Measurements from ENCODE around the gene SSC5D. TPM values are rescaled to one million over a fixed set of nuclear protein-coding genes. Genes with fewer than 3 reads are reported as not detected.

Gene SSC5D
- total RNA-seq, 1 donor from 2014 or later = 13.5 TPM

GRCh38 chr19:55479451-55480230 lies 8.6 kb upstream of the SSC5D start:
- H3K36me3 ChIP-seq = no peaks in the 10 kb centered on the region
- H3K27ac ChIP-seq = no peak overlapping the region
- TF ChIP-seq CTCF (IDR thresholded peaks at IDR 0.05) = no peak
- no peak for TF ChIP-seq POLR2A (IDR thresholded peaks at IDR 0.05)
- no peak for TF ChIP-seq POLR2AphosphoS5 (IDR thresholded peaks at IDR 0.05; ENCODE audit: insufficient read depth in 1 of 2, low read depth in 1 of 2)
- H3K9me3 ChIP-seq = no peaks in the 10 kb centered on the region
- intact Hi-C loops (cut with DNase I) = no loop called here
- peaks cover 38% of the 10 kb centered on the region for H3K4me1 ChIP-seq
- H3K4me3 ChIP-seq = no peak overlapping the region
- no peaks in the 10 kb centered on the region for H3K27me3 ChIP-seq
- DNase-seq (ENCODE audit: extremely low spot score in 2 of 2) = no peak

GRCh38 chr19:55481148-55481793 lies 7.0 kb upstream of the SSC5D start:
- H3K9me3 ChIP-seq = no peaks in the 10 kb centered on the region
- intact Hi-C loops (cut with DNase I) = no loop called here
- H3K36me3 ChIP-seq = no peaks in the 10 kb centered on the region
- H3K27me3 ChIP-seq = no peaks in the 10 kb centered on the region
- no peak overlapping the region for H3K27ac ChIP-seq
- peaks cover 40% of the 10 kb centered on the region for H3K4me1 ChIP-seq
- no peak for DNase-seq (ENCODE audit: extremely low spot score in 2 of 2)
- no peak overlapping the region for H3K4me3 ChIP-seq
- TF ChIP-seq CTCF (IDR thresholded peaks at IDR 0.05) = no peak

DNA sequence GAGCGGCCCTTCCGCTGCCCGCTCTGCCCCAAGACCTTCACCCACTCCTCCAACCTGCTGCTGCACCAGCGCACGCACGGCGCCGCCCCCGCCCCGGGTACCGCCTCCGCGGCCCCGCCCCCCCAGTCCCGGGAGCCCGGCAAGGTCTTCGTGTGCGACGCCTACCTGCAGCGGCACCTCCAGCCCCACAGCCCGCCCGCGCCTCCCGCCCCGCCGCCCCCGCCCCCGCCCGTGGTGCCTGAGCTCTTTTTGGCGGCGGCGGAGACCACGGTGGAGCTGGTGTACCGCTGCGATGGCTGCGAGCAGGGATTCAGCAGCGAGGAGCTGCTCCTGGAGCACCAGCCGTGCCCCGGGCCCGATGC lies 6.5 kb upstream of the SSC5D start:
- no peak for DNase-seq (ENCODE audit: extremely low spot score in 2 of 2)
- H3K4me3 ChIP-seq = no peak overlapping the region
- H3K36me3 ChIP-seq = no peaks in the 10 kb centered on the region
- no peak for TF ChIP-seq CTCF (IDR thresholded peaks at IDR 0.05)
- TF ChIP-seq POLR2A (IDR thresholded peaks at IDR 0.05) = no peak
- no peak for TF ChIP-seq POLR2AphosphoS5 (IDR thresholded peaks at IDR 0.05; ENCODE audit: insufficient read depth in 1 of 2, low read depth in 1 of 2)
- H3K27me3 ChIP-seq = no peaks in the 10 kb centered on the region
- H3K4me1 ChIP-seq = peaks cover 45% of the 10 kb centered on the region
- intact Hi-C loops (cut with DNase I) = no loop called here
- H3K9me3 ChIP-seq = no peaks in the 10 kb centered on the region
- no peak overlapping the region for H3K27ac ChIP-seq

- no peak for DNase-seq (ENCODE audit: extremely low spot score in 2 of 2)
- Histone ChIP-seq H3K4me1 (peaks cover 49% of the 10 kb centered on the region), H3K36me3 (no peaks in the 10 kb centered on the region), H3K4me3 (no peak overlapping the region), H3K27me3 (no peaks in the 10 kb centered on the region), H3K9me3 (no peaks in the 10 kb centered on the region), H3K27ac (no peak overlapping the region)
- TF ChIP-seq POLR2A (IDR thresholded peaks at IDR 0.05) = no peak
- no peak for TF ChIP-seq CTCF (IDR thresholded peaks at IDR 0.05)
- no peak for TF ChIP-seq POLR2AphosphoS5 (IDR thresholded peaks at IDR 0.05; ENCODE audit: insufficient read depth in 1 of 2, low read depth in 1 of 2)
- intact Hi-C loops (cut with DNase I) = no loop called here
Observed at GRCh38 chr19:55482156-55482961, 5.9 kb upstream of the SSC5D start.

All from vagina (tissue), 2 donors.